Forelimb muscle (tissue), 1 donor: ENCODE results near the gene SGCD. TPM values are rescaled to one million over a fixed set of nuclear protein-coding genes. Genes with fewer than 3 reads are reported as not detected.

Source experiments
- DNase-seq: peaks from one replicate; pipeline ENCODE4 v3.0.0-alpha.2; 2013; ENCODE audit warnings: low read depth
- polyA plus RNA-seq: library from polyadenylated mRNA; unstranded; fragments of 120-200 nt; gene quantifications from one replicate; pipeline ENCODE4 v1.2.1, GENCODE V29; 2013; ENCODE audit not compliant: insufficient read length

SGCD gene
- polyA plus RNA-seq, 1 donor, result 82.1 TPM

GRCh38 chr5:156764176-156764971, 437.4 kb downstream of the SGCD start:
- no peak for DNase-seq

GRCh38 chr5:156774273-156774672, 447.3 kb downstream of the SGCD start:
- no peak for DNase-seq

DNA sequence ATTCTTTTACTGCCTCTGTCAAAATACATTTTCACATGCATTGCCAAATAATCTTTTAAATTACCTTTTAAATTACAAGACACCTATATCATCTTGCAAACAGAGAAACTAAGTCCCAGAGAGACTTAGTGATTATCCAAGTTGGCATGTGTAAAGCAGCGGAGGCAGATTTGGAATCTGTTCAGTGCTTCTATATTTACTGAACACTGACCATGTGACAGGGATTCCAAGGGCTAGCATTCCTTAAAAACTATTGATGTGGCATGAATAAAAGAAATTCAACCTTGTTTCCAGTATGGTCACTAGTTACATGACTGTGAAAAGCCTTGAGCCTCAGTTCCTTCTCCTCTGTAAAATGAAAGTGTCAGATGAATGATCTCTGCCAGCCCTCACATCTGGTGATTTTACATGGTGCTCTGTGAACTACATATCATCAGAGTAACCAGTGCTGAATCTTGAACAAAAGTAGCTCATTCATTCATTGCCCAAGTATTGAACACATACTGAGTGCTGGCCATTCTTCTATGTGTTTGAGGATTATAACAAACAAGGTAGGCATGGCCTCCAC, 451.3 kb downstream of the SGCD start:
- no peak for DNase-seq

- no peak for DNase-seq
These were observed 451.8 kb downstream of the SGCD start for GRCh38 chr5:156778752-156779151.

DNA sequence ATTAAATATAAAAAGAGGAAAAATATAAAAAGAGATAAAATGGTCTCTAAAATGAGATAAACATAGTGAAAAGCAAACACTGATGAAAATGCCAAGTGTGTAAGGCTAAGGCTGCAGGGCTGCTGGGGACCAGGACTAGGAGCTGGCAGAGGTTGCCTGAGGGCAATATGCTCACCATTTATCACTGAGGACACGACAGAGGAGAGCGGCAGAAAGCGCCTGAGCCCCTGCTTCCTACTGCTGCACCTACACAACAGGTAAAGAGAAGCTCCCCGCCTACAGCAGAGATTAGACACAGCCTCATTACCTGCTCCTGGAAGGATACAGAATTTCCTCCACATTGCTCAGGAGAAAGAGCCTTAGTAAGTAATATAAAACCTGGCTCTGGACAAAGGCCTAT, 452.5 kb downstream of the SGCD start:
- no peak for DNase-seq

DNA sequence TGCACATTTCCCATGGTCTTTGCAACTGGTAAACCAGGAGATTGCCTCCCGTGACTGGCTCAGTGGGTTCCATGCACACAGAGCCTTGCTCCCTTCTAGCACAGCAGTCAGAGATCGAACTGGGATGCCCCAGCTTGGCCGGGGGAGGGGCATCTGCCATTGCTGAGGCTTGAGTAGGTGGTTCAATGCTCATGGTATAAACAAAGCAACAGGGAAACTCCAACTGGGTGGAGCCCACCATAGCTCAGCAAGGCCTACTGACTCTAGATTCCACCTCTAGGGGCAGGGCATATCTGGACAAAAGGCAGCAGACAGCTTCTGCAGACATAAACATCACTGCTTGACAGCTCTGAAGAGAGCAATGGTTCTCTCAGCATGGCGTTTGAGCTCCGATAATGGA, 456.1 kb downstream of the SGCD start:
- no peak for DNase-seq

GRCh38 chr5:156794687-156795086, 467.7 kb downstream of the SGCD start:
- no peak for DNase-seq

DNA sequence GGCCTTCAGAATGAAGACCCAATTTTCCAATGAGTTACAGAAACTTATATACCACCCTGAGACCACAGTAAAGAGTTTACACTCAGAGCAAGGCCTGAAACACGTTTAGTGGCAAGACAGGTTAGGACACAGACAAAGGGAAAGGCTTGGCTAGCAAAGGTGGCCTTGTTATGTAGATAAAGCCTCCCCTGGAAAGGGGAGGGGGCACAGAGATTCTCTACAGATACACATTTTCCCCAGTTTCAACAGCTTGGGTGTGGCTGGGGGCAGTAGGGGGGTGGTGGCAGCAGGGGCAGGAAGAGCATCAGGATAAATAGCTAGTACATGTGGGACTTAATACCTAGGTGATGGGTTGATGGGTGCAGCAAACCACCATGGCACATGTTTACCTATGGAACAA, 471.2 kb downstream of the SGCD start:
- no peak for DNase-seq

DNA sequence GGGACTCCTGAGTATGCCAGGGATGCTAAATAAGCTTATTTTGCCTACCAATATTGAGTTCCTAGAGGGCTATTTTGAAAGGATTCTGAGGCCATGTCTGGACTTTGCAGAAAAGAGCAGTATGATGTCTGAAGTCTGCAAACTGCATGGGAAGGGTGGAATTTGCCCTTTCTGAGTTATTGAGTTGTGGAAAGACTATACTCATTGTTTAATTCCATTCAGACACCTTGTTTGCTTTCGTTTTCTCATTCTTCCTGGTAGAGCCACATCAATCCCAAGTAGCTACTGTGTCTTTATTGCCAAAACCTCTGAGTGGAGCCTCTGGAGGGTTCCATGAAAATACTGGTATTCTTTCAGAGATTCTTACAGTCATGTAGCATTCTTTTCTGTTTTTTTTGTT, 472.2 kb downstream of the SGCD start:
- no peak for DNase-seq

- DNase-seq, result no peak
These were observed 474.0 kb downstream of the SGCD start for GRCh38 chr5:156800929-156801328.

DNA sequence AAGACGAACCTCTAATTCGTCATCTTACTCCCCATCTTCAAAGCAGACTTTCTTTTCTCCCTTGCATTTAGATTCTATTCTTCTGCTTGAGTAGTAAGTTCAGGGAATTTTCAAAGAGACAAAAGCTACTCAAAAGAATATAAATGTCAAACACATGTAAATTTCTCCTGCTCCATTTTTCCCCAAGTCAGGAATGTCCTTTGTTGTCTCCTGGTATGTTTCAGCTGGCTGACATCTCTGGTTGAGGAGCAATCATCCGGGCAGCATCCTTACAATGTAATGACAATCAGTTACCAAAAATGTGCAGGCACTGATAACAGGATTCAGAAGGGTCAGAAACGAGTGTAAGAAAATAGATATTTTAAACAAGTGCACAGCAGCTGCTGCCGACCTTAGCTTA, 475.5 kb downstream of the SGCD start:
- no peak for DNase-seq

DNA sequence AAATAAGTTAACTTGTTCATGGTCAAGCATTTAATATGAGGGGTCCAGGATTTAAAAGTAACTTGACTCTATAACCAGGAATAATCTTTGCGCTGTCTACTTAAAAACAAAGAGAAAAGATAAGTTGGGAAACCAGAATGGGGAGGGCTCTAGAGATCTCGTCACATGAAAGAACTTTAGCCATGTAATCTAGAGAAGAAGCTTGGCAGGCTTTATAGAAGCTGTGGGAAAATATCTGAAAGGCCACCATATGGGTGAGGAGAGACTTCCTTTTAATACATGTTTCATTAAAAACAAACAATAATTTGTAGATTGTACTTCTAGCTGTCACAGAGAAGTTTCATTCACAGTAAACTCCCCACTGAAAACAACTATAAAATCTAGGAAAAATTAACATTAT, 476.4 kb downstream of the SGCD start:
- no peak for DNase-seq

DNA sequence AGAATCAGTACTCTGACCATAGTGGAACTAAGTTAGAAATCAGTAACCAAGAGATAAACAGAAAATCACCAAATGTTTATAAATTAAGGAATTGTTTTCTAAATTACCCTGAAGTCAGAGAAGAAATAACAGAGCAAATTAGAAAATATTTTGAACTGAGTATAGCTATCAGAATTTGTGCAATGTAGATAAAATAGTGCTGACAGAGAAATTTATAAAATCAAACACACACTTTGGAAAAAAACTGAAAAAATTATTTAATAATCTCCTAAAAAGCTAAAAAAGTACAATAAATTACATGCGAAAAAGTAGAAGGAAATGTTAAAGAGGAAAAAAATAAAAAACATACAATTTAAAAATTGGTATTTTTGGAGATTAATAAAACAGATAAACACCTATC, 486.0 kb downstream of the SGCD start:
- no peak for DNase-seq

DNA sequence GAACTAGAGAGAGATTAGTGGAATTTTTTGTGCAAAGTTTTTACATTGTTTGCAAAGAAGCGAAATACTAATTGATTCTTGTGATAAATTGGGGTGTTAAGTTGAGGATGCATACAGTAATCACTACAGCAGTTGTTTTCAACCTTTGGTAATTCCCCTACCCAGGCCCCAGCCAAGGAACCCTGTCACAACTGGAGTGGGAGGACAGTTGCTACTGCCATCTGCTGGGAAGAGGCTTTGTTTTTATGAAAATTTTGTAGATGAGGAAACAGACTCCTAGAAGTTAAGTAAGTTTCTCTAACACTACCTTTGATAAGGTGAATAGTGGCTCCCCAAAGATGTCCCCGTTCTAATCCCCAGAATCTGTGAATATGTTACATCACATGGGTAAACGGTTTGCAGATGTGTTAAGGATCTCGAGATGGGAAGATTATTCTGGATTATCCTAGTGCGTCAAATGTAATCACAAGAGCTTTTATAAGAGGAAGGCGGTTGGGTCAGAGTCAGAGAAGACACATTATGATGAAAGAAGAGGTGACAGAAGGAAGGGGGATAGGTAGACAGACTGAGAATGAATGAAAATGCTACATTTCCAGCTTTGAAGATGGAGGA, 489.1 kb downstream of the SGCD start:
- no peak for DNase-seq
